Liver (tissue), 3 donors: ENCODE measurements around the gene RNF214.

Experiments used
- FOXA2 ChIP-seq: IDR thresholded peaks from 2 replicates; pipeline ENCODE4 v1.6.1; 2016; ENCODE audit warnings: antibody characterized with exemption
- GABPA ChIP-seq, 2 donors: IDR thresholded peaks in 1 of 2; conservative IDR thresholded peaks in 1 of 2; 2 replicates each; pipeline ENCODE4 v1.6.1; 2016; ENCODE audit warnings: antibody characterized with exemption in 2 of 2, mild to moderate bottlenecking in 1 of 2, moderate library complexity in 1 of 2
- JUND ChIP-seq, 2 donors: IDR thresholded peaks; 2 replicates each; pipeline ENCODE4 v1.6.1; 2016; ENCODE audit warnings: antibody characterized with exemption in 2 of 2
- RAD21 ChIP-seq, 2 donors: IDR thresholded peaks; 2 replicates each; pipeline ENCODE4 v1.6.1; 2016; ENCODE audit warnings: antibody characterized with exemption in 2 of 2, mild to moderate bottlenecking in 2 of 2
- TF ChIP-seq, protein P1 (sequence below): fragments of 150-350 bp; IDR thresholded peaks from 2 replicates; pipeline ENCODE4 v1.5.1; 2017; ENCODE audit warnings: improper control_type of control experiment, low read depth, low read length; ENCODE audit not compliant: missing input control
- TF ChIP-seq, protein P2 (sequence below): IDR thresholded peaks from 2 replicates; pipeline ENCODE4 v1.6.1; 2016; ENCODE audit warnings: antibody characterized with exemption
- TF ChIP-seq, protein P3 (sequence below): IDR thresholded peaks from 2 replicates; pipeline ENCODE4 v1.6.1; 2016; ENCODE audit warnings: antibody characterized with exemption, mild to moderate bottlenecking
- donor health status: healthy.
- donor health status: healthy.

DNA sequence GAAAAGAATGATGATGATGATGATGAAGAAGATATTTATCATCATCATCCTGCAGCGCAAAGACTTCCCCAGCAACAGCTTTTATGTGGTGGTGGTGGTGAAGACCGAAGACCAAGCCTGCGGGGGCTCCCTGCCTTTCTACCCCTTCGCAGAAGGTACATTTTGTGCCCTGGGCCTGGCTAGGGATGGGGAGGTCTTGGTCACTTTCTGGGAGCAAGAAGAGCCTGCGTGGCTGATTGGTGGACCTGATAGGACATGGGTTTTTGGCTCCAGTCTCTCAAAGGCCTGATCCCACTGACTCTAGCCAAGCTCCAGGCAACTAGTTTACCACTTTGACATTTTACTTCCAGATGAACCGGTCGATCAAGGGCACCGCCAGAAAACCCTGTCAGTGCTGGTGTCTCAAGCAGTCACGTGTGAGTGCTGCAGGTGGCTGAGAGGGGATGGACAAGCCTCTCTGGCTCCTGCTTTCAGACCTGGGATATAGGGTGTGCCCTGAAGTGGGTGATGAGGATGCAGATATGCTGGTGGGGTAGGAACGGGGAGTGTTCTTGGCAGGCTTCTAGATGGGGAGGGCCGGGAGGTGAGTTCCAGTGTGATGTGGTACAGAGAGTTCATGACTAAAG lies 48.6 kb upstream of the RNF214 start:
- TF ChIP-seq, protein P1, sequence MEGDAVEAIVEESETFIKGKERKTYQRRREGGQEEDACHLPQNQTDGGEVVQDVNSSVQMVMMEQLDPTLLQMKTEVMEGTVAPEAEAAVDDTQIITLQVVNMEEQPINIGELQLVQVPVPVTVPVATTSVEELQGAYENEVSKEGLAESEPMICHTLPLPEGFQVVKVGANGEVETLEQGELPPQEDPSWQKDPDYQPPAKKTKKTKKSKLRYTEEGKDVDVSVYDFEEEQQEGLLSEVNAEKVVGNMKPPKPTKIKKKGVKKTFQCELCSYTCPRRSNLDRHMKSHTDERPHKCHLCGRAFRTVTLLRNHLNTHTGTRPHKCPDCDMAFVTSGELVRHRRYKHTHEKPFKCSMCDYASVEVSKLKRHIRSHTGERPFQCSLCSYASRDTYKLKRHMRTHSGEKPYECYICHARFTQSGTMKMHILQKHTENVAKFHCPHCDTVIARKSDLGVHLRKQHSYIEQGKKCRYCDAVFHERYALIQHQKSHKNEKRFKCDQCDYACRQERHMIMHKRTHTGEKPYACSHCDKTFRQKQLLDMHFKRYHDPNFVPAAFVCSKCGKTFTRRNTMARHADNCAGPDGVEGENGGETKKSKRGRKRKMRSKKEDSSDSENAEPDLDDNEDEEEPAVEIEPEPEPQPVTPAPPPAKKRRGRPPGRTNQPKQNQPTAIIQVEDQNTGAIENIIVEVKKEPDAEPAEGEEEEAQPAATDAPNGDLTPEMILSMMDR = no peak
- TF ChIP-seq RAD21 (IDR thresholded peaks at IDR 0.05) (no peak), GABPA (IDR thresholded peaks at IDR 0.05 in 1 of 2, conservative IDR thresholded peaks at IDR 0.05 in 1 of 2) (no peak), JUND (IDR thresholded peaks at IDR 0.05) (no peak), FOXA2 (no peak)
- TF ChIP-seq, protein P2, sequence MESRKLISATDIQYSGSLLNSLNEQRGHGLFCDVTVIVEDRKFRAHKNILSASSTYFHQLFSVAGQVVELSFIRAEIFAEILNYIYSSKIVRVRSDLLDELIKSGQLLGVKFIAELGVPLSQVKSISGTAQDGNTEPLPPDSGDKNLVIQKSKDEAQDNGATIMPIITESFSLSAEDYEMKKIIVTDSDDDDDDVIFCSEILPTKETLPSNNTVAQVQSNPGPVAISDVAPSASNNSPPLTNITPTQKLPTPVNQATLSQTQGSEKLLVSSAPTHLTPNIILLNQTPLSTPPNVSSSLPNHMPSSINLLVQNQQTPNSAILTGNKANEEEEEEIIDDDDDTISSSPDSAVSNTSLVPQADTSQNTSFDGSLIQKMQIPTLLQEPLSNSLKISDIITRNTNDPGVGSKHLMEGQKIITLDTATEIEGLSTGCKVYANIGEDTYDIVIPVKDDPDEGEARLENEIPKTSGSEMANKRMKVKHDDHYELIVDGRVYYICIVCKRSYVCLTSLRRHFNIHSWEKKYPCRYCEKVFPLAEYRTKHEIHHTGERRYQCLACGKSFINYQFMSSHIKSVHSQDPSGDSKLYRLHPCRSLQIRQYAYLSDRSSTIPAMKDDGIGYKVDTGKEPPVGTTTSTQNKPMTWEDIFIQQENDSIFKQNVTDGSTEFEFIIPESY = no peak
- TF ChIP-seq, protein P3, sequence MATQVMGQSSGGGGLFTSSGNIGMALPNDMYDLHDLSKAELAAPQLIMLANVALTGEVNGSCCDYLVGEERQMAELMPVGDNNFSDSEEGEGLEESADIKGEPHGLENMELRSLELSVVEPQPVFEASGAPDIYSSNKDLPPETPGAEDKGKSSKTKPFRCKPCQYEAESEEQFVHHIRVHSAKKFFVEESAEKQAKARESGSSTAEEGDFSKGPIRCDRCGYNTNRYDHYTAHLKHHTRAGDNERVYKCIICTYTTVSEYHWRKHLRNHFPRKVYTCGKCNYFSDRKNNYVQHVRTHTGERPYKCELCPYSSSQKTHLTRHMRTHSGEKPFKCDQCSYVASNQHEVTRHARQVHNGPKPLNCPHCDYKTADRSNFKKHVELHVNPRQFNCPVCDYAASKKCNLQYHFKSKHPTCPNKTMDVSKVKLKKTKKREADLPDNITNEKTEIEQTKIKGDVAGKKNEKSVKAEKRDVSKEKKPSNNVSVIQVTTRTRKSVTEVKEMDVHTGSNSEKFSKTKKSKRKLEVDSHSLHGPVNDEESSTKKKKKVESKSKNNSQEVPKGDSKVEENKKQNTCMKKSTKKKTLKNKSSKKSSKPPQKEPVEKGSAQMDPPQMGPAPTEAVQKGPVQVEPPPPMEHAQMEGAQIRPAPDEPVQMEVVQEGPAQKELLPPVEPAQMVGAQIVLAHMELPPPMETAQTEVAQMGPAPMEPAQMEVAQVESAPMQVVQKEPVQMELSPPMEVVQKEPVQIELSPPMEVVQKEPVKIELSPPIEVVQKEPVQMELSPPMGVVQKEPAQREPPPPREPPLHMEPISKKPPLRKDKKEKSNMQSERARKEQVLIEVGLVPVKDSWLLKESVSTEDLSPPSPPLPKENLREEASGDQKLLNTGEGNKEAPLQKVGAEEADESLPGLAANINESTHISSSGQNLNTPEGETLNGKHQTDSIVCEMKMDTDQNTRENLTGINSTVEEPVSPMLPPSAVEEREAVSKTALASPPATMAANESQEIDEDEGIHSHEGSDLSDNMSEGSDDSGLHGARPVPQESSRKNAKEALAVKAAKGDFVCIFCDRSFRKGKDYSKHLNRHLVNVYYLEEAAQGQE = no peak
